GM12872 (cell line): ENCODE measurements around the gene AMZ1.

Experiments used
- TF ChIP-seq, protein P1 (sequence below): IDR thresholded peaks from 3 replicates; pipeline ENCODE4 v1.5.1; 2011; ENCODE audit warnings: low read depth, mild to moderate bottlenecking, low read length, moderate library complexity; ENCODE audit not compliant: insufficient read depth

AMZ1 gene

DNA sequence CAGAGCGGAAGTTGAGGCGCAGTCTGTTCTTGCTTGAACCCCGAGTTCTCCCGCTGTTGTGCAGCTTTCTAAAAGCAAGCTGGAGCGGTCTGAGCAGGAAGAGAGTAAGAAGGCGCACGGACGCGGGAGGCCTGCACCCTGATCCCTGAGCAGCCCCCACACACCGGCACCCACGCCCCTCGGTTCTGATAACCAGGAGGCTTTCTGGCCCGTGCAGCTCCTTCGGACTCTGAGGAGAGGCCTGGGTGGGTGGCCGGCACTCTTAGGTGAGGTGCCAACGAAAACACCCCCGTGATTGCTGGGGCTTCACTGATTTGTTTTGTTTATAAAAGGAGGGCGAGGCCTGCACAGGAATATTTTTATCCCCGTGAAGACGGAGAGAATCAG lies 28.9 kb downstream of the AMZ1 start:
- TF ChIP-seq, protein P1, sequence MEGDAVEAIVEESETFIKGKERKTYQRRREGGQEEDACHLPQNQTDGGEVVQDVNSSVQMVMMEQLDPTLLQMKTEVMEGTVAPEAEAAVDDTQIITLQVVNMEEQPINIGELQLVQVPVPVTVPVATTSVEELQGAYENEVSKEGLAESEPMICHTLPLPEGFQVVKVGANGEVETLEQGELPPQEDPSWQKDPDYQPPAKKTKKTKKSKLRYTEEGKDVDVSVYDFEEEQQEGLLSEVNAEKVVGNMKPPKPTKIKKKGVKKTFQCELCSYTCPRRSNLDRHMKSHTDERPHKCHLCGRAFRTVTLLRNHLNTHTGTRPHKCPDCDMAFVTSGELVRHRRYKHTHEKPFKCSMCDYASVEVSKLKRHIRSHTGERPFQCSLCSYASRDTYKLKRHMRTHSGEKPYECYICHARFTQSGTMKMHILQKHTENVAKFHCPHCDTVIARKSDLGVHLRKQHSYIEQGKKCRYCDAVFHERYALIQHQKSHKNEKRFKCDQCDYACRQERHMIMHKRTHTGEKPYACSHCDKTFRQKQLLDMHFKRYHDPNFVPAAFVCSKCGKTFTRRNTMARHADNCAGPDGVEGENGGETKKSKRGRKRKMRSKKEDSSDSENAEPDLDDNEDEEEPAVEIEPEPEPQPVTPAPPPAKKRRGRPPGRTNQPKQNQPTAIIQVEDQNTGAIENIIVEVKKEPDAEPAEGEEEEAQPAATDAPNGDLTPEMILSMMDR = no peak

GRCh38 chr7:2717293-2718261 lies 29.6 kb downstream of the AMZ1 start:
- TF ChIP-seq, protein P1 = no peak

GRCh38 chr7:2718296-2718965 lies 30.4 kb downstream of the AMZ1 start:
- TF ChIP-seq, protein P1 = no peak

DNA sequence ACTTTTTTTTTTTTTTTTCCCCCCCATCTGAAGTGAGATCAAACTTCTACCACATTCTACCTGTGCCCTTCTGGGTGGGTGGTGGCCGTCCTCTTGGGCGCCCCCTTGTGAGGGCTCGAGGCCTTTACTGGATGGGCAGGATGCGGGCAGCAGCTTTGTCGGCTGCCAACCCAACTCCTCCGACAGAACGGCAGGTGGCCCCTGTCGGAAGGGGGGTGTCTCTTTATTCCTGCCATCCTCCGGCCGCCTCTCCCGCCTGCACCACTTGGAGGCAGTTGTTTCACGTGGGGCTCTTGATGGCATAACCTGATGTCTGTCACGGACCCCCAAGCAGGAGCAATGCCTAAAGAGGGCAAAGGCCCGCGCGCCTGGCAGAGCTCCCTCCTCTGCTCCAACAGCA lies 31.0 kb downstream of the AMZ1 start:
- TF ChIP-seq, protein P1 = peak; percentile 70

DNA sequence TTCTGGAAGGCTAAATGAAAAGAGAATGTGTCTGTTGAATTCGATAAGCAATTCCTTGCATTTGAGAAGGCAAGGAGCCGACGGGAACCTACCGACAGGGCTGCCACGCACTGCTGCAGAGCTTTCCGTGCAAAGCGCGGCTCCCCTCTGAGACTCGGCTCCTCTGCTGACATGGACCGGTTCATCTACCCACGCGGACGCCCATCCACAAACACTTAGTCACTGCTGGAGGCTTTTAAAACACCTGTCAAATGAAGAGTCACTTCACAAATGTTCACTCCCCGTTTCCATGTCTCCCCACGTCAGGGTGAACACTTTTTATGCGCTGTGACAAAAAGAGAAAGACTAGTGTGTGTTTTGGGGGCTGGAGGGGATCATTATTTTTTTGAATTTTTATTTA lies 32.0 kb downstream of the AMZ1 start:
- TF ChIP-seq, protein P1 = no peak

GRCh38 chr7:2721842-2722241 lies 33.8 kb downstream of the AMZ1 start:
- TF ChIP-seq, protein P1 = no peak

DNA sequence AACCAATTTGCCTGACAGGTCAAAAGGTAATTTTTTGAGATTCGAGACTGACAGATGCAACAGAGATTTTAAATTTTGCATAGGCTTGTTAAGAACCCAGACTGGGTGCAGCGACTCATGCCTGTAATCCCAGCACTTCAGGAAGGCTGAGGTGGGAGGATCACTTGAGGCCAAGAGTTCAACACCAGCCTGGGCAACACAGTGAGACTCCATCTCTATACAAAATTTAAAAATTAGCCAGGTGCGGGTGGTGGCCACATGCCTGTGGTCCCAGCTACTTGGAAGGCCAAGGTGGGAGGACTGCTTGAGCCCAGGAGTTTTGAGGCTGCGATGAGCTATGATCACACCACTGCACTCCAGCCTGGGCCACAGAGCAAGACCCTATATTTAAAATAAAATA lies 34.6 kb downstream of the AMZ1 start:
- TF ChIP-seq, protein P1 = no peak
